Activated T-cell treated with anti-CD3 and anti-CD28 coated beads, Interleukin-2, amount 50 U/mL, for 4 hours (primary cell): ENCODE results near the gene PAQR3. TPM values are rescaled to one million over a fixed set of nuclear protein-coding genes. Genes with fewer than 3 reads are reported as not detected.
A peak's percentile ranks its signal among the peaks of the same experiment; 100 is the strongest.
"Not testable (repeated sequence)": the region's sequence is repeated elsewhere in the genome, so short reads cannot be mapped to it uniquely, and the experiment has no call there.

ENCODE experiments used
- ATAC-seq, 2 donors: fragments of 200-7000 bp; cut with Tn5 transposase; one replicate each; pipeline ENCODE4 v1.10.0; 2021
- DNase-seq: peaks from one replicate; pipeline ENCODE4 v3.0.0-alpha.2; 2020
- H3K27me3 Mint-ChIP-seq: one replicate; pipeline ENCODE4 v1.8.0; 2021; ENCODE audit warnings: low read depth, mixed read lengths
- H3K36me3 Mint-ChIP-seq: one replicate; pipeline ENCODE4 v1.8.0; 2022; ENCODE audit warnings: mixed read lengths; ENCODE audit not compliant: insufficient read depth
- H3K4me1 Mint-ChIP-seq: one replicate; pipeline ENCODE4 v1.8.0; 2021; ENCODE audit warnings: low read depth, mixed read lengths
- H3K4me3 Mint-ChIP-seq: one replicate; pipeline ENCODE4 v1.8.0; 2021; ENCODE audit warnings: mild to moderate bottlenecking, moderate library complexity, mixed read lengths
- H3K9me3 Mint-ChIP-seq: one replicate; pipeline ENCODE4 v1.8.0; 2021; ENCODE audit warnings: mixed read lengths
- total RNA-seq, 3 donors: library from RNA; stranded (reverse); gene quantifications; one replicate each; pipeline ENCODE4 v1.2.1, GENCODE V29; 2021

Gene PAQR3
- total RNA-seq, 3 donors from 2014 or later = 10.1 to 12.9 (median 10.2) TPM

DNA sequence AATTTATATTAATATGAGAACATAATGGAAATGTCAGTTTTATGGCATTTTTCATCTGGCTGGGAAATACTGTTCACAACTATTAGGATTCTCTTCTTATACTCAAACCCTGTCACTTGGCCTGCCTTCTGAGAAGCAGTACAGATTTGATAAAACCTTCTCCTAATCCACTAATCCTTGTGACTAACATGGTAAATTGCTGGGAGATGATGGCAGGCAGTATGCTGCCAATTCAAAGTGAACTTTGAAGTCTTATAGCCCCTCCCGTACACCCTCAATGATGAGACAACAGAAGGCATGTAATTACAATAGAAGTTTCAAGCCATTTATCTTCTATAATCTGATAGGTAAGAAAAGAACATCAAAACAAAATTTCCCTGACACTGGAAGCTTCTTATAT is 36.9 kb downstream of the PAQR3 start:
- no peak for DNase-seq

DNA sequence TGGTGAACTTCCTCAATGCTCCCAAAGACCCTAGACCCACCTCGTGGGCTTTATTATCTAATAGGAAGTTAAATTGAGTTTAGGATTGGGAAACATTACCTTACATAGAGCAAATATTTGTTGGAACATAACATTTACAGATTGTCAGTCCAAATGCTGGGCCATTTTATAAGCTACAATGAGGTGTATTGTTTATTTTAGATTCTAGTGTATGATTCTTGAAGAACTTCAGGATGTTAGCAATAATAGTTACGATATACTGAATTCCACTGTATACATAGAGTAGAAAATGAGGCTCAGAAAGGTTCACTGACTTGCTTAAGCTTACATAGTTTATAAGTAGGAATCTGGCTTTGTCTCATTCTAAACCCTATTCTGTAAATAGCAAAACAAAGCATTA is 37.4 kb downstream of the PAQR3 start:
- Mint-ChIP-seq H3K4me3 (no peak overlapping the region), H3K27me3 (no peaks in the 10 kb centered on the region), H3K4me1 (no peaks in the 10 kb centered on the region), H3K36me3 (no peaks in the 10 kb centered on the region), H3K9me3 (no peaks in the 10 kb centered on the region)
- ATAC-seq = no peak
- DNase-seq = no peak

More for the DNA sequence above, 36.9 kb downstream of the PAQR3 start:
- ATAC-seq = no peak
- H3K4me3 Mint-ChIP-seq = no peak overlapping the region
- no peaks in the 10 kb centered on the region for H3K36me3 Mint-ChIP-seq
- no peaks in the 10 kb centered on the region for H3K9me3 Mint-ChIP-seq
- no peaks in the 10 kb centered on the region for H3K27me3 Mint-ChIP-seq
- no peaks in the 10 kb centered on the region for H3K4me1 Mint-ChIP-seq

DNA sequence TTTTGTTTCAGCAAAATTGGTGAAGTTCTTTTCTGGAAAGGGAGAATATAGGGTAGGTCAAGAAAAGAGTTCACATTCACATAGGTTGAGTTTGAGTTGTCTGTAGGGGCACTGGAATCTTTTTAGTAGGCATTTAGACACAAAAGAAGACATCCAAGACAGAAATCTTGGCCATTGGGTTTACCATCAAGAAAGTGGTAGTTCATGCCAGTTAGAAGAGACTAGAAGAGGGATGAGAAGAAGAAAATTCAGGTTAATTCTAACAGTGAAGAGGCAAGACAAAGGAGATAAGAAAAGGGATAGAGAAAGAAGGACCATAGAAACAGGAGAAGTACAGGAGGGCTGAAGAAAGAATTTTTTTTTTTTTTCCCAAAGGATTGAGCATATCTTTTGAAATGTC is 39.9 kb downstream of the PAQR3 start:
- Mint-ChIP-seq H3K36me3 (peaks cover 4% of the 10 kb centered on the region), H3K27me3 (no peaks in the 10 kb centered on the region), H3K9me3 (no peaks in the 10 kb centered on the region), H3K4me3 (no peak overlapping the region), H3K4me1 (no peaks in the 10 kb centered on the region)
- no peak for ATAC-seq
- DNase-seq = no peak

- Mint-ChIP-seq H3K4me3 (no peak overlapping the region), H3K27me3 (no peaks in the 10 kb centered on the region)
- no peak for ATAC-seq
Measured at GRCh38 chr4:78889955-78890354, 49.3 kb downstream of the PAQR3 start.

GRCh38 chr4:78885598-78885997 is 53.6 kb downstream of the PAQR3 start:
- Mint-ChIP-seq H3K4me1 (peaks cover 6% of the 10 kb centered on the region), H3K4me3 (no peak overlapping the region), H3K9me3 (no peaks in the 10 kb centered on the region), H3K36me3 (peaks cover 2% of the 10 kb centered on the region), H3K27me3 (no peaks in the 10 kb centered on the region)
- ATAC-seq (no peak), DNase-seq (no peak)

More at GRCh38 chr4:78889955-78890354, 49.3 kb downstream of the PAQR3 start:
- H3K4me1 Mint-ChIP-seq = peaks cover 7% of the 10 kb centered on the region
- H3K9me3 Mint-ChIP-seq = no peaks in the 10 kb centered on the region
- DNase-seq = no peak
- H3K36me3 Mint-ChIP-seq = peaks cover 9% of the 10 kb centered on the region

DNA sequence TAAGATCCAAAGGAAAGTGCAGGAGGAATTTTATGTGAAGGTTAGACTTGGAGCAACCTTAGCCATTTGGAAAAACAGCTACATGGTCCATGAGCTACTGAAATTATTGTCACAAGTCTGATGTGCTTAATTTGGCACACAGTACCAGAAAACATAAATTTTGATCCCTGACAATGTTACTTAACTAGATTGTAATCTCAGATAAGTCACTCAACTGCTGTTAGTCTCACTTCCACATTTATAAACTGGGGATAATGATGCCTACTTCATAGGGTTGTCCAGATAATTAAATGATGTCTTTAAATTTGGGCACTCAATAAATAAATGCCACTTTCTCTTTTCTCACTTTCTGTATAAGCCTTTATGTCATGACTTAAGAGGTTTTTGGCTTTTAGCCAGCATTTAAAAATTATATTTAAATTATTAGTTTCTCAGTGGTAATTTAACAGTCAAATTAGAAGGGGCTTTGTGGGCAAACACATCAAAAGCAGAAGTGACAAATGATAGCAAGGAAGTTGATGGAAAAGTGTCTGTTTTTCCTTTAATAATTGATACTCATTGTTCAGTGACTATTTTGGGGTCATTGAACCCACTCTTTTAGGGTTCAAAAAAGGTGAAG is 58.3 kb downstream of the PAQR3 start:
- DNase-seq (no peak), ATAC-seq (no peak)
- H3K36me3 Mint-ChIP-seq = peaks cover 2% of the 10 kb centered on the region
- no peaks in the 10 kb centered on the region for H3K9me3 Mint-ChIP-seq
- no peaks in the 10 kb centered on the region for H3K27me3 Mint-ChIP-seq
- no peak overlapping the region for H3K4me3 Mint-ChIP-seq
- H3K4me1 Mint-ChIP-seq = no peaks in the 10 kb centered on the region

GRCh38 chr4:78878031-78878430 is 61.2 kb downstream of the PAQR3 start:
- Mint-ChIP-seq H3K4me3 (no peak overlapping the region), H3K4me1 (no peaks in the 10 kb centered on the region), H3K36me3 (peaks cover 9% of the 10 kb centered on the region), H3K9me3 (no peaks in the 10 kb centered on the region), H3K27me3 (no peaks in the 10 kb centered on the region)
- no peak for ATAC-seq
- DNase-seq = no peak

DNA sequence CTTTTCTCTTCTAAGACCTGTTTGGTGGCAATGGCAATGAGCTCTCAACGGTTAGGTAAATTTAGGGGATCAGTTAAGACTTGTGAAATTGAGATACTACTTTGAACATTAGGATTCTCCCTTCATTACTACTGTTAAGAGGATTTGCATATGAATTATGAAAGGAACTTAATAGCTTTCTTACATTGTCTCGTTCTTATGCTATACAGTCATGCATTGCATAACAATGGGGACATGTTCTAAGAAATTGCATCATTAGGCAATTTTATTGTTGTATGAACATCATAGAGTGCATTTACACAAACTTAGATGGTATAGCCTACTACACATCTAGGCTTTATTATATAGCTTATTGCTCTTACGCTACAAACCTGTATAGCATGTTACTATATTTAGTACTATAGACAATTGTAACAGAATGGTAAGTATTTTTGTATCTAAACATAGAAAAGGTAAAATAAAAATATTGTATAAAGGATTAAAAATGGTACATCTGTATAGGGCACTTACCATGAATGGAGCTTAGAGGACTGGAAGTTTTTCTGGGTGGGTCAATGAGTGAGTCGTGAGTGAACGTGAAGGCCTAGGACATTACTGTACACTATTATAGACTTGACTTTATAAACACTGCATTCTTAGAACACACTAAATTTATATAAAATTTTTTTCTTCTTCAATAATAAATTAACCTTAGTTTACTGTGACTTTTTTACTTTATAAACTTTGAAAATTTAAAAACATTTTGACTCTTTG is 62.5 kb downstream of the PAQR3 start:
- no peaks in the 10 kb centered on the region for H3K27me3 Mint-ChIP-seq
- H3K36me3 Mint-ChIP-seq = peaks cover 19% of the 10 kb centered on the region
- no peak for DNase-seq
- no peaks in the 10 kb centered on the region for H3K4me1 Mint-ChIP-seq
- no peak for ATAC-seq
- no peaks in the 10 kb centered on the region for H3K9me3 Mint-ChIP-seq
- no peak overlapping the region for H3K4me3 Mint-ChIP-seq

GRCh38 chr4:78870056-78870455 is 69.2 kb downstream of the PAQR3 start:
- H3K27me3 Mint-ChIP-seq = no peaks in the 10 kb centered on the region
- peaks cover 27% of the 10 kb centered on the region for H3K36me3 Mint-ChIP-seq
- no peak for ATAC-seq
- DNase-seq = no peak
- H3K4me1 Mint-ChIP-seq = no peaks in the 10 kb centered on the region
- no peaks in the 10 kb centered on the region for H3K9me3 Mint-ChIP-seq
- H3K4me3 Mint-ChIP-seq = no peak overlapping the region

DNA sequence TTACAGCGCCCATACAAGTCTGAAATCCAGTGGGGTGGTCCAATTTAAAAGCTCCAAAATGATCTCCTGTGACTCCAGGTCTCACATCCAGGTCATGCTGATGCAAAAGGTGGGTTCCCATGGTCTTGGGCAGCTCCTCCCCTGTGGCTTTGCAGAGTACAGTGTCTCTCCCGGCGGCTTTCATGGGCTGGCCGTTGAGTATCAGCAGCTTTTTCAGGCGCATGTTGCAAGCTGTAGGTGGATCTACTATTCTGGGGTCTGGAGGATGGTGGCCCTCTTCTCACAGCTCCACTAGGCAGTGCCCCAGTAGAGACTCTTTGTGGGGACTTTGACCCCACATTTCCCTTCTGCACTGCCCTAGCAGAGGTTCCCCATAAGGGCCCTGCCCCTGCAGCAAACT is 70.5 kb downstream of the PAQR3 start:
- not testable (repeated sequence) for H3K4me1 Mint-ChIP-seq, DNase-seq, H3K9me3 Mint-ChIP-seq, ATAC-seq, H3K4me3 Mint-ChIP-seq, H3K27me3 Mint-ChIP-seq
- H3K36me3 Mint-ChIP-seq = peaks cover 23% of the 10 kb centered on the region

GRCh38 chr4:78865451-78865850 is 73.8 kb downstream of the PAQR3 start:
- DNase-seq (no peak), ATAC-seq (no peak)
- Mint-ChIP-seq H3K4me1 (peaks cover 1% of the 10 kb centered on the region), H3K27me3 (no peaks in the 10 kb centered on the region), H3K36me3 (peaks cover 5% of the 10 kb centered on the region), H3K9me3 (no peaks in the 10 kb centered on the region), H3K4me3 (no peak overlapping the region)

DNA sequence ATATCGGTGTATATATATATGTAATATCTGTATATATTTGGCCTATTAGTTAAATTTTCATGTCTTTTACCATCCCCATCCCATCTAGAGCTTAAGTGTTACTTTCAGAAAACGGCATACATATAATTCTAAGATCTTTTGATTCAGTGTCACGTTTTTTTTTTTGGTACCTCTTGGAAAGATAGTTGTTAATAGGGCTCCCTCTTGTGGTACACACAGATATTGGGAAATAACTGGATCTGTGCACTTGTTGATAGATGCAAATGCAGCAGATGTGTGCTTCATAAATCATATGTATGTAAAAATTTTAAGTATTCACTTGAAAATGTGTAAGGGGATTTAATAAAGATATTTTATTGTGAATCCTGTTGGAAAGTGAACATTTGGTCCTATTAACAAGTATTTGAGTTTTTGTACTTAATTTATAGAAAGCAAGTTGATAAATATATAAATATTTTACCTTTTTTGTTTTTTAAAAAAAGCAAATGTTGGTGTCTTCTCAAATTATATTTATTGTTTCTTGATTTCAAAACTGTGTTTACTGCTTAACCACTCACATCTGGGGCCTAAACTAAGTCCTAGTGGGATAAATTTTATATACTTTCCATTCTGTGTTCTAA is 74.7 kb downstream of the PAQR3 start:
- H3K4me1 Mint-ChIP-seq = peaks cover 1% of the 10 kb centered on the region
- H3K27me3 Mint-ChIP-seq = no peaks in the 10 kb centered on the region
- ATAC-seq (peak in 1 of 2 donors; percentile 59), DNase-seq (no peak)
- no peak overlapping the region for H3K4me3 Mint-ChIP-seq
- H3K36me3 Mint-ChIP-seq = peaks cover 8% of the 10 kb centered on the region
- no peaks in the 10 kb centered on the region for H3K9me3 Mint-ChIP-seq

DNA sequence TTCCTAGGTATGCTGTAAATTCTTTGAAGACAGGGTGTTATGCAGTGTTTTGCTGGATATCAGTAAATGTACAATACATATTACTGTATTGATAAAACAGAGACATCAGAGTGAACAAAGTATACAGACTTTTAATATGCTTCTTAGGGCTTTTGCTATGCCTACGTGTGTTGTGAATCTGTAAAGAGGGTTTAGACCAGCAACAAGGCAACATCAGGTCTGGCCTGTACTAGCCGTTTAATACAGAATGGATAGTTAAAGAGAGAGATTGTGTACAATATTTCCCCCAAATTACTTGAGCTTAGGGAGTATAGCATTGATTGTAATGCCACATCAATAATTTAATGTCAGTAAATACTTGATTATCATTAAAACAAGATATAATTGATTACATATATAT is 75.2 kb downstream of the PAQR3 start:
- Mint-ChIP-seq H3K9me3 (no peaks in the 10 kb centered on the region), H3K4me1 (peaks cover 1% of the 10 kb centered on the region), H3K36me3 (peaks cover 8% of the 10 kb centered on the region), H3K4me3 (no peak overlapping the region), H3K27me3 (no peaks in the 10 kb centered on the region)
- DNase-seq (no peak), ATAC-seq (no peak)

- Mint-ChIP-seq H3K36me3 (peaks cover 8% of the 10 kb centered on the region), H3K4me1 (peaks cover 1% of the 10 kb centered on the region), H3K27me3 (no peaks in the 10 kb centered on the region), H3K4me3 (no peak overlapping the region), H3K9me3 (no peaks in the 10 kb centered on the region)
- DNase-seq = no peak
- ATAC-seq = no peak
Measured at GRCh38 chr4:78863254-78863869, 75.9 kb downstream of the PAQR3 start.
